IPS-18c (cell line): ENCODE data around the gene NOP53.
"Not testable (repeated sequence)": the region's sequence is repeated elsewhere in the genome, so short reads cannot be mapped to it uniquely, and the experiment has no call there.

Experiments used
- H3K4me3 ChIP-seq: 2 replicates; pipeline ENCODE4 v1.7.0; 2013; ENCODE audit warnings: low read depth, mild to moderate bottlenecking, low read length, moderate library complexity; ENCODE audit not compliant: insufficient read depth
- H3K9me3 ChIP-seq: one replicate; pipeline ENCODE4 v1.6.1; 2013; ENCODE audit warnings: mild to moderate bottlenecking, low read length, moderate library complexity; ENCODE audit not compliant: control insufficient read depth, insufficient read depth

NOP53 gene

GRCh38 chr19:47762615-47763308 lies 17.4 kb downstream of the NOP53 start:
- Histone ChIP-seq H3K4me3 (no peak overlapping the region), H3K9me3 (no peaks in the 10 kb centered on the region)

- H3K9me3 ChIP-seq, H3K4me3 ChIP-seq: not testable (repeated sequence)
These were observed 19.4 kb downstream of the NOP53 start for GRCh38 chr19:47764705-47765104.

GRCh38 chr19:47765523-47766358 lies 20.4 kb downstream of the NOP53 start:
- Histone ChIP-seq H3K4me3 (no peak overlapping the region), H3K9me3 (no peaks in the 10 kb centered on the region)

- H3K4me3 ChIP-seq: no peak overlapping the region
- H3K9me3 ChIP-seq: no peaks in the 10 kb centered on the region
These were observed 20.9 kb downstream of the NOP53 start for GRCh38 chr19:47766359-47766620.

- H3K4me3 ChIP-seq: no peak overlapping the region
These were observed 21.3 kb downstream of the NOP53 start for GRCh38 chr19:47766670-47767069.

GRCh38 chr19:47767349-47767748 lies 22.0 kb downstream of the NOP53 start:
- Histone ChIP-seq H3K9me3 (no peaks in the 10 kb centered on the region), H3K4me3 (no peak overlapping the region)

More at GRCh38 chr19:47766670-47767069, 21.3 kb downstream of the NOP53 start:
- H3K9me3 ChIP-seq: no peaks in the 10 kb centered on the region

GRCh38 chr19:47768604-47769003 lies 23.3 kb downstream of the NOP53 start:
- Histone ChIP-seq H3K4me3 (no peak overlapping the region), H3K9me3 (no peaks in the 10 kb centered on the region)

GRCh38 chr19:47769534-47769933 lies 24.2 kb downstream of the NOP53 start:
- Histone ChIP-seq H3K9me3 (no peaks in the 10 kb centered on the region), H3K4me3 (no peak overlapping the region)

GRCh38 chr19:47771291-47771690 lies 25.9 kb downstream of the NOP53 start:
- H3K4me3 ChIP-seq, H3K9me3 ChIP-seq: not testable (repeated sequence)

GRCh38 chr19:47776568-47776967 lies 31.2 kb downstream of the NOP53 start:
- H3K9me3 ChIP-seq: no peaks in the 10 kb centered on the region
- no peak overlapping the region for H3K4me3 ChIP-seq

- peak overlapping the region; percentile 70; the same call in 1 of the 2 replicates for H3K4me3 ChIP-seq
These were observed 32.1 kb downstream of the NOP53 start for GRCh38 chr19:47777245-47778048.

GRCh38 chr19:47778049-47778953 lies 33.0 kb downstream of the NOP53 start, which contains the start of gene SELENOW:
Gene SELENOW, plus strand, starts transcription at chr19:47778703. Its CDS starts 83 bp downstream, at chr19:47778786.
- Histone ChIP-seq H3K9me3 (no peaks in the 10 kb centered on the region), H3K4me3 (peak within 1 kb of the TSS; percentile 70)

More at GRCh38 chr19:47777245-47778048, 32.1 kb downstream of the NOP53 start:
- H3K9me3 ChIP-seq: not testable (repeated sequence)

- Histone ChIP-seq H3K9me3 (no peaks in the 10 kb centered on the region), H3K4me3 (peak overlapping the region; percentile 70)
These were observed 33.6 kb downstream of the NOP53 start for GRCh38 chr19:47778954-47779351.

- Histone ChIP-seq H3K9me3 (no peaks in the 10 kb centered on the region), H3K4me3 (peak overlapping the region; percentile 70)
These were observed 34.3 kb downstream of the NOP53 start for GRCh38 chr19:47779524-47780214.

GRCh38 chr19:47780215-47780551 lies 34.8 kb downstream of the NOP53 start:
- peak overlapping the region; percentile 70; the same call in 1 of the 2 replicates for H3K4me3 ChIP-seq

GRCh38 chr19:47781590-47782262 lies 36.4 kb downstream of the NOP53 start:
- no peaks in the 10 kb centered on the region for H3K9me3 ChIP-seq
- H3K4me3 ChIP-seq: no peak overlapping the region

More at GRCh38 chr19:47780215-47780551, 34.8 kb downstream of the NOP53 start:
- H3K9me3 ChIP-seq: no peaks in the 10 kb centered on the region
